Prostate gland (tissue), 2 donors: ENCODE data around the gene HOXD4. TPM values are rescaled to one million over a fixed set of nuclear protein-coding genes. Genes with fewer than 3 reads are reported as not detected.

ENCODE experiments used
- DNase-seq: peaks from one replicate; pipeline ENCODE4 v3.0.0-alpha.2; 2019; ENCODE audit warnings: low spot score
- H3K27ac ChIP-seq, 2 donors: fragments of 200-600 bp; sonication (generic); 2 replicates each; pipeline ENCODE4 v1.5.1; 2017 to 2019
- H3K27me3 ChIP-seq: fragments of 200-600 bp; sonication (generic); replicated peaks from 2 replicates; pipeline ENCODE4 v1.5.1; 2019; ENCODE audit not compliant: insufficient read depth
- H3K36me3 ChIP-seq, 2 donors: fragments of 200-600 bp; sonication (generic); 1 replicate in 1 of 2; 2 replicates in 1 of 2; pipeline versions ENCODE4 v1.5.1 to v1.8.1; 2017 to 2019
- H3K4me1 ChIP-seq: fragments of 200-600 bp; sonication (generic); replicated peaks from 2 replicates; pipeline ENCODE4 v1.5.1; 2019
- H3K4me3 ChIP-seq, 2 donors: fragments of 200-600 bp; sonication (generic); 2 replicates each; pipeline ENCODE4 v1.5.1; 2017 to 2019
- H3K9me3 ChIP-seq: fragments of 200-600 bp; sonication (generic); 2 replicates; pipeline ENCODE4 v1.5.1; 2017
- POLR2A ChIP-seq: fragments of 450-650 bp; IDR thresholded peaks from one replicate; pipeline ENCODE4 v1.6.1; 2016; ENCODE audit warnings: antibody characterized with exemption, mild to moderate bottlenecking
- POLR2AphosphoS5 ChIP-seq: sonication (generic); formaldehyde crosslinking; IDR thresholded peaks from one replicate; pipeline ENCODE4 v1.6.1; 2017; ENCODE audit warnings: antibody characterized with exemption
- WGBS: methylation state at CpG from one replicate; pipeline ENCODE4 v1.1.5; 2018; 5-methylcytosine and 5-hydroxymethylcytosine counted together
- intact Hi-C: fragments of 100-400 bp; cut with DNase I; formaldehyde crosslinking; loops from one replicate; pipeline ENCODE4 v1.14.2; 2022
- total RNA-seq, 2 donors: library from RNA; depleted of rRNA; stranded (reverse); fragments of >200 nt; gene quantifications; one replicate each; pipeline ENCODE4 v1.1.0, GENCODE V29; 2016
- TF ChIP-seq, protein P1 (sequence below), 4 experiments: fragments of 200-600 bp in 2 of 4; fragments of 450-650 bp in 2 of 4; sonication (generic) in 2 of 4; IDR thresholded peaks; 1 replicate in 3 of 4; 2 replicates in 1 of 4; pipeline ENCODE4 v1.5.1; 2016 to 2019; ENCODE audit warnings: antibody characterized with exemption in 4 of 4, mild to moderate bottlenecking in 2 of 4, moderate library complexity in 2 of 4

Gene HOXD4
- total RNA-seq, 2 donors from 2014 or later: 1.2 to 6.7 TPM

GRCh38 chr2:176117823-176118371 lies 33.5 kb upstream of the HOXD4 start:
- Histone ChIP-seq H3K27me3 (peaks cover 6% of the 10 kb centered on the region), H3K4me1 (no peaks in the 10 kb centered on the region), H3K9me3 (no peaks in the 10 kb centered on the region), H3K27ac (peak overlapping the region in 1 of 2 donors; percentile 47), H3K4me3 (no peak overlapping the region), H3K36me3 (no peaks in the 10 kb centered on the region)
- WGBS: 66% methylated on average over 11 of the region's 11 CpGs
- TF ChIP-seq, protein P1, sequence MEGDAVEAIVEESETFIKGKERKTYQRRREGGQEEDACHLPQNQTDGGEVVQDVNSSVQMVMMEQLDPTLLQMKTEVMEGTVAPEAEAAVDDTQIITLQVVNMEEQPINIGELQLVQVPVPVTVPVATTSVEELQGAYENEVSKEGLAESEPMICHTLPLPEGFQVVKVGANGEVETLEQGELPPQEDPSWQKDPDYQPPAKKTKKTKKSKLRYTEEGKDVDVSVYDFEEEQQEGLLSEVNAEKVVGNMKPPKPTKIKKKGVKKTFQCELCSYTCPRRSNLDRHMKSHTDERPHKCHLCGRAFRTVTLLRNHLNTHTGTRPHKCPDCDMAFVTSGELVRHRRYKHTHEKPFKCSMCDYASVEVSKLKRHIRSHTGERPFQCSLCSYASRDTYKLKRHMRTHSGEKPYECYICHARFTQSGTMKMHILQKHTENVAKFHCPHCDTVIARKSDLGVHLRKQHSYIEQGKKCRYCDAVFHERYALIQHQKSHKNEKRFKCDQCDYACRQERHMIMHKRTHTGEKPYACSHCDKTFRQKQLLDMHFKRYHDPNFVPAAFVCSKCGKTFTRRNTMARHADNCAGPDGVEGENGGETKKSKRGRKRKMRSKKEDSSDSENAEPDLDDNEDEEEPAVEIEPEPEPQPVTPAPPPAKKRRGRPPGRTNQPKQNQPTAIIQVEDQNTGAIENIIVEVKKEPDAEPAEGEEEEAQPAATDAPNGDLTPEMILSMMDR (IDR thresholded peaks at IDR 0.05): no peak
- TF ChIP-seq POLR2AphosphoS5 (no peak), POLR2A (no peak)
- DNase-seq: no peak
- intact Hi-C loops: no loop called here

DNA sequence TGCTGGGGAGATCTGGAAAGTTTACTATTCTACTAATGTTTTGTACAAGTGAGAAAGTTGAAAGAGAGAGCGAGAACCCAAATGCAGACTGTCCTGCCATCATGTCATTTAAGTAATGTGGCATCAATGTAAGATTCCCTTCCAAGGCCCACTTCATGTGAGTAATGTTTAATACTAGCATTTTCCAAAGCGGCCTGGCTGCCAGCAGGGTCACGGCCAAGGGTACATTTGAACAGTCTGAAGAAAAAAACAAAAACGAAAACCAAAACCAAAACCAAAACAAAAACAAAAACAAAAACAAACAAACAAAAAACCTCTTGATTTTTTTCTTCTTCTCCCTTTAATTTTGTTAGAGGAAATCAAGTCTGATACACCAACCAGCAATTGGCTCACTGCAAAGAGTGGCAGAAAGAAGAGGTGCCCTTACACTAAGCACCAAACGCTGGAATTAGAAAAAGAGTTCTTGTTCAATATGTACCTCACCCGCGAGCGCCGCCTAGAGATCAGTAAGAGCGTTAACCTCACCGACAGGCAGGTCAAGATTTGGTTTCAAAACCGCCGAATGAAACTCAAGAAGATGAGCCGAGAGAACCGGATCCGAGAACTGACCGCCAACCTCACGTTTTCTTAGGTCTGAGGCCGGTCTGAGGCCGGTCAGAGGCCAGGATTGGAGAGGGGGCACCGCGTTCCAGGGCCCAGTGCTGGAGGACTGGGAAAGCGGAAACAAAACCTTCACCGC lies 32.6 kb upstream of the HOXD4 start:
- intact Hi-C loops: no loop called here
- peaks cover 6% of the 10 kb centered on the region for H3K27me3 ChIP-seq
- TF ChIP-seq, protein P1 (IDR thresholded peaks at IDR 0.05): peak in 1 of 4 experiments; percentile 31
- TF ChIP-seq POLR2A: no peak
- no peak overlapping the region for H3K4me3 ChIP-seq
- H3K4me1 ChIP-seq: no peaks in the 10 kb centered on the region
- no peaks in the 10 kb centered on the region for H3K36me3 ChIP-seq
- no peak for DNase-seq
- 63% methylated on average over 24 of the region's 24 CpGs for WGBS
- no peaks in the 10 kb centered on the region for H3K9me3 ChIP-seq
- H3K27ac ChIP-seq: no peak overlapping the region

- DNase-seq: no peak
- intact Hi-C loops: loop anchor here (5.0 to 10.0 kb wide), 2 partner anchors 517 to 694 kb away; no protein-coding TSS in a partner anchor
- Histone ChIP-seq H3K27me3 (peaks cover 6% of the 10 kb centered on the region), H3K4me3 (no peak overlapping the region), H3K36me3 (no peaks in the 10 kb centered on the region), H3K27ac (peak overlapping the region in 1 of 2 donors; percentile 36), H3K9me3 (no peaks in the 10 kb centered on the region), H3K4me1 (no peaks in the 10 kb centered on the region)
- TF ChIP-seq POLR2AphosphoS5: no peak
- WGBS: 85% methylated on average over 13 of the region's 13 CpGs
These were observed 30.8 kb upstream of the HOXD4 start for GRCh38 chr2:176120364-176121189.

- Histone ChIP-seq H3K36me3 (no peaks in the 10 kb centered on the region), H3K27ac (peak overlapping the region in 1 of 2 donors; percentile 62), H3K27me3 (peaks cover 6% of the 10 kb centered on the region), H3K4me3 (peak overlapping the region in 1 of 2 donors; percentile 29), H3K9me3 (no peaks in the 10 kb centered on the region), H3K4me1 (no peaks in the 10 kb centered on the region)
- DNase-seq: no peak
- intact Hi-C loops: loop anchor here (5.0 to 10.0 kb wide), 2 partner anchors 516 to 693 kb away; no protein-coding TSS in a partner anchor
- WGBS: 64% methylated on average over 53 of the region's 53 CpGs
- TF ChIP-seq POLR2A (no peak), POLR2AphosphoS5 (no peak)
- TF ChIP-seq, protein P1 (IDR thresholded peaks at IDR 0.05): no peak
These were observed 29.9 kb upstream of the HOXD4 start for GRCh38 chr2:176121190-176122051.
